Fibroblast of lung (primary cell): ENCODE data around the gene WDR26. TPM values are rescaled to one million over a fixed set of nuclear protein-coding genes. Genes with fewer than 3 reads are reported as not detected.

Experiments
- DNase-seq, 2 donors: peaks; one replicate each; pipeline versions ENCODE4 v3.0.0 to v3.0.0-alpha.2; 2010; ENCODE audit warnings: low read depth in 2 of 2
- H2AFZ ChIP-seq: 2 replicates; pipeline ENCODE4 v1.5.1; 2012; ENCODE audit warnings: low read length, control low read depth, inconsistent platforms
- H3K27ac ChIP-seq: 2 replicates; pipeline ENCODE4 v1.5.1; 2011; ENCODE audit warnings: low read length, control low read depth; ENCODE audit not compliant: insufficient read depth
- H3K27me3 ChIP-seq: 2 replicates; pipeline ENCODE4 v1.5.1; 2011; ENCODE audit warnings: mild to moderate bottlenecking, low read length; ENCODE audit not compliant: control insufficient read depth, insufficient read depth
- H3K36me3 ChIP-seq: 2 replicates; pipeline ENCODE4 v1.5.1; 2011; ENCODE audit warnings: low read length; ENCODE audit not compliant: control insufficient read depth, insufficient read depth
- H3K4me1 ChIP-seq: 2 replicates; pipeline ENCODE4 v1.5.1; 2011; ENCODE audit warnings: low read length; ENCODE audit not compliant: control insufficient read depth, insufficient read depth; ENCODE audit errors: extremely low read depth
- H3K4me2 ChIP-seq: 2 replicates; pipeline ENCODE4 v1.5.1; 2011; ENCODE audit warnings: low read length, control low read depth; ENCODE audit not compliant: insufficient read depth; ENCODE audit errors: extremely low read depth
- H3K4me3 ChIP-seq, 4 experiments: fragments of 200-600 bp in 1 of 4; sonication (generic) in 1 of 4; replicated peaks in 1 of 4; 2 replicates each; pipeline ENCODE4 v1.5.1; 2011 to 2016; ENCODE audit warnings: low read length in 4 of 4, low read depth in 3 of 4, mild to moderate bottlenecking in 3 of 4, control low read depth in 2 of 4, inconsistent platforms in 1 of 4, mixed read lengths in 1 of 4; ENCODE audit not compliant: insufficient read depth in 1 of 4; ENCODE audit errors: control extremely low read depth in 1 of 4
- H3K79me2 ChIP-seq: 2 replicates; pipeline ENCODE4 v1.5.1; 2012; ENCODE audit warnings: mild to moderate bottlenecking, low read length, inconsistent platforms; ENCODE audit not compliant: control insufficient read depth, insufficient read depth
- H3K9ac ChIP-seq: 2 replicates; pipeline ENCODE4 v1.5.1; 2011; ENCODE audit warnings: mild to moderate bottlenecking, low read length, control low read depth; ENCODE audit not compliant: insufficient read depth
- H3K9me3 ChIP-seq: 2 replicates; pipeline ENCODE4 v1.5.1; 2012; ENCODE audit warnings: low read depth, low read length; ENCODE audit not compliant: control insufficient read depth, insufficient read depth
- H4K20me1 ChIP-seq: 2 replicates; pipeline ENCODE4 v1.5.1; 2011; ENCODE audit warnings: low read length; ENCODE audit not compliant: control insufficient read depth, insufficient read depth; ENCODE audit errors: extremely low read depth
- CTCF ChIP-seq, 2 donors: IDR thresholded peaks in 1 of 2; conservative IDR thresholded peaks in 1 of 2; 1 replicate in 1 of 2; 2 replicates in 1 of 2; pipeline ENCODE4 v1.5.1; 2011 to 2012; ENCODE audit warnings: low read length in 2 of 2, control low read depth in 1 of 2, inconsistent platforms in 1 of 2, low read depth in 1 of 2, mild to moderate bottlenecking in 1 of 2
- EZH2 ChIP-seq: IDR thresholded peaks from 2 replicates; pipeline ENCODE4 v1.5.1; 2012; ENCODE audit warnings: low read length, control low read depth, mild to moderate bottlenecking; ENCODE audit errors: missing control alignments
- polyA plus RNA-seq, 2 donors: library from polyadenylated mRNA; depleted of rRNA in 1 of 2; stranded (reverse) in 1 of 2; unstranded in 1 of 2; fragments of >200 nt; gene quantifications; 2 replicates each; pipeline ENCODE4 v1.2.1, GENCODE V29; 2011 to 2012; ENCODE audit warnings: missing spikeins in 1 of 2
- total RNA-seq: library from RNA; depleted of rRNA; stranded (reverse); fragments of >200 nt; gene quantifications from 2 replicates; pipeline ENCODE4 v1.2.1, GENCODE V29; 2014

The WDR26 gene
- total and polyA plus RNA-seq, 2 donors (not counting 1 experiment from before 2014, with no cell fraction given), result 70.4 to 83.4 TPM

- H3K79me2 ChIP-seq, result peaks cover 37% of the 10 kb centered on the region
- H3K4me2 ChIP-seq, result no peak overlapping the region
- H3K4me3 ChIP-seq, result no peak overlapping the region
- H3K27me3 ChIP-seq, result no peaks in the 10 kb centered on the region
- no peaks in the 10 kb centered on the region for H3K9me3 ChIP-seq
- no peak for DNase-seq
- H3K27ac ChIP-seq, result no peak overlapping the region
- TF ChIP-seq EZH2 (no peak), CTCF (conservative IDR thresholded peaks at IDR 0.05 in 1 of 2, IDR thresholded peaks at IDR 0.05 in 1 of 2; ENCODE audit: low read depth in 1 of 2, low read length in 2 of 2) (no peak)
- H3K4me1 ChIP-seq, result peaks cover 4% of the 10 kb centered on the region
- H4K20me1 ChIP-seq, result no peaks in the 10 kb centered on the region
- no peak overlapping the region for H3K9ac ChIP-seq
- peaks cover 8% of the 10 kb centered on the region for H3K36me3 ChIP-seq
- H2AFZ ChIP-seq, result no peak overlapping the region
Measured at GRCh38 chr1:224425279-224425884, 9.2 kb downstream of the WDR26 start.

DNA sequence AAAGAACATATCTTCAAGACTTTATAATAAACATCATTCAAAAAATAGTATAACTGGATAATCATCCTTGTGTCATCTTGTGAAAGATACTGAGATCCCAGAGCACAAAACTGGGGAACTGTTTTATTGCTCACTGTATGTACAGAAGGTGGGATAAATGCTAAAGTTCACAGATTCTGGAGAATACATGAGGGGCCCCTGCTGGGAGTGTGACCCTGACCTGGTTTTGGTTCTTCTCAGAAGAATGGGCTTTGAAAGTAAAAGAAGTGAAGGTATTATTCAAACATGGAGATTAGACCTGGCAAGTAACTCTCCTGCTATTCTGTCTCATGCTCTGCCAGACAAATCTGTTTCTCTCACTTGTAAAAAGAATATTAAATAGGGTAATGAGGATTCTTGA, 14.5 kb downstream of the WDR26 start:
- Histone ChIP-seq H3K4me1 (no peaks in the 10 kb centered on the region), H3K27me3 (no peaks in the 10 kb centered on the region), H3K36me3 (peaks cover 14% of the 10 kb centered on the region), H3K27ac (no peak overlapping the region), H2AFZ (no peak overlapping the region), H4K20me1 (no peaks in the 10 kb centered on the region), H3K9me3 (no peaks in the 10 kb centered on the region), H3K4me3 (no peak overlapping the region), H3K4me2 (no peak overlapping the region), H3K9ac (no peak overlapping the region), H3K79me2 (peaks cover 5% of the 10 kb centered on the region)
- no peak for DNase-seq
- TF ChIP-seq CTCF (conservative IDR thresholded peaks at IDR 0.05 in 1 of 2, IDR thresholded peaks at IDR 0.05 in 1 of 2; ENCODE audit: low read depth in 1 of 2, low read length in 2 of 2), result no peak
- no peak for TF ChIP-seq EZH2

- H3K27me3 ChIP-seq, result no peaks in the 10 kb centered on the region
- no peaks in the 10 kb centered on the region for H3K9me3 ChIP-seq
- H2AFZ ChIP-seq, result no peak overlapping the region
- peak in 1 of 2 donors; percentile 56 for DNase-seq
- no peak overlapping the region for H3K4me3 ChIP-seq
- no peak overlapping the region for H3K9ac ChIP-seq
- no peaks in the 10 kb centered on the region for H3K79me2 ChIP-seq
- H3K27ac ChIP-seq, result no peak overlapping the region
- TF ChIP-seq CTCF (conservative IDR thresholded peaks at IDR 0.05 in 1 of 2, IDR thresholded peaks at IDR 0.05 in 1 of 2; ENCODE audit: low read depth in 1 of 2, low read length in 2 of 2) (no peak), EZH2 (no peak)
- no peaks in the 10 kb centered on the region for H3K4me1 ChIP-seq
- no peak overlapping the region for H3K4me2 ChIP-seq
- H4K20me1 ChIP-seq, result no peaks in the 10 kb centered on the region
- H3K36me3 ChIP-seq, result peaks cover 6% of the 10 kb centered on the region
Measured at GRCh38 chr1:224411766-224412165, 22.8 kb downstream of the WDR26 start.
